GM12878 (cell line): Measurements from ENCODE around the gene PRUNE2.

ENCODE experiments used
- EZH2 ChIP-seq: IDR thresholded peaks from 2 replicates; pipeline ENCODE4 v1.6.1; 2012; ENCODE audit warnings: low read depth, mild to moderate bottlenecking, control low read depth, inconsistent platforms, low read length, borderline replicate concordance; ENCODE audit not compliant: control insufficient read depth
- HSF1 ChIP-seq: fragments of 150-350 bp; IDR thresholded peaks from 2 replicates; pipeline ENCODE4 v1.6.1; 2014; ENCODE audit warnings: mild to moderate bottlenecking, low read depth, low read length
- POLR2A ChIP-seq: IDR thresholded peaks from 2 replicates; pipeline ENCODE4 v1.6.1; 2011; ENCODE audit warnings: low read depth, mild to moderate bottlenecking, low read length
- RCOR1 ChIP-seq: conservative IDR thresholded peaks from 2 replicates; pipeline ENCODE4 v1.6.1; 2012; ENCODE audit warnings: low read depth, low read length, improper control_type of control experiment
- REST ChIP-seq: IDR thresholded peaks from 2 replicates; pipeline ENCODE4 v1.6.1; 2012; ENCODE audit warnings: mild to moderate bottlenecking, low read depth, low read length
- USF1 ChIP-seq: IDR thresholded peaks from 2 replicates; pipeline ENCODE4 v1.6.1; 2011; ENCODE audit warnings: borderline replicate concordance, low read depth, mild to moderate bottlenecking, moderate library complexity, mixed read lengths, low read length; ENCODE audit not compliant: insufficient read depth; ENCODE audit errors: extremely low read length

GRCh38 chr9:76827296-76828080 lies 78.4 kb downstream of the PRUNE2 start:
- no peak for TF ChIP-seq USF1
- TF ChIP-seq RCOR1 = no peak
- TF ChIP-seq HSF1 = no peak
- TF ChIP-seq REST = no peak
- TF ChIP-seq POLR2A = no peak
- TF ChIP-seq EZH2 = no peak
